ENCODE measurements around the gene DNAAF5.
A peak's percentile ranks its signal among the peaks of the same experiment; 100 is the strongest.
"Not testable (repeated sequence)": the region's sequence is repeated elsewhere in the genome, so short reads cannot be mapped to it uniquely, and the experiment has no call there.

The DNAAF5 gene

GRCh38 chr7:779480-779879, 53.0 kb downstream of the DNAAF5 start:
- FAIRE-seq (no peak), DNase-seq (ENCODE audit: insufficient read length, low spot score) (no peak)

GRCh38 chr7:780081-780480, 53.6 kb downstream of the DNAAF5 start:
- FAIRE-seq = no peak
- no peak for DNase-seq (ENCODE audit: insufficient read length, low spot score)

GRCh38 chr7:780516-780915, 54.0 kb downstream of the DNAAF5 start:
- DNase-seq (ENCODE audit: insufficient read length, low spot score) (no peak), FAIRE-seq (no peak)

GRCh38 chr7:781186-781849, 54.8 kb downstream of the DNAAF5 start:
- FAIRE-seq = no peak
- DNase-seq (ENCODE audit: insufficient read length, low spot score) = no peak

- FAIRE-seq (no peak), DNase-seq (ENCODE audit: insufficient read length, low spot score) (no peak)
These were observed 55.5 kb downstream of the DNAAF5 start for GRCh38 chr7:781936-782529.

- DNase-seq (ENCODE audit: insufficient read length, low spot score) = no peak
These were observed 56.4 kb downstream of the DNAAF5 start for GRCh38 chr7:782718-783449.

GRCh38 chr7:783556-784490, 57.3 kb downstream of the DNAAF5 start:
- FAIRE-seq = no peak
- DNase-seq (ENCODE audit: insufficient read length, low spot score) = no peak

More at GRCh38 chr7:782718-783449, 56.4 kb downstream of the DNAAF5 start:
- FAIRE-seq = peak; percentile 31

GRCh38 chr7:784971-785370, 58.5 kb downstream of the DNAAF5 start:
- FAIRE-seq = peak; percentile 80
- DNase-seq (ENCODE audit: insufficient read length, low spot score) = no peak

- DNase-seq (ENCODE audit: insufficient read length, low spot score) (no peak), FAIRE-seq (no peak)
These were observed 58.9 kb downstream of the DNAAF5 start for GRCh38 chr7:785416-785815.

GRCh38 chr7:786472-787255, 60.2 kb downstream of the DNAAF5 start:
- DNase-seq (ENCODE audit: insufficient read length, low spot score) = peak; percentile 95
- peak; percentile 80 for FAIRE-seq

GRCh38 chr7:787332-788240, 61.1 kb downstream of the DNAAF5 start:
- DNase-seq (ENCODE audit: insufficient read length, low spot score) = peak; percentile 57
- FAIRE-seq = no peak

- FAIRE-seq = no peak
- DNase-seq (ENCODE audit: insufficient read length, low spot score) = no peak
These were observed 65.0 kb downstream of the DNAAF5 start for GRCh38 chr7:791519-791918.

GRCh38 chr7:794207-794606, 67.7 kb downstream of the DNAAF5 start:
- FAIRE-seq = no peak
- DNase-seq (ENCODE audit: insufficient read length, low spot score) = no peak

GRCh38 chr7:794671-795329, 68.3 kb downstream of the DNAAF5 start:
- FAIRE-seq (no peak), DNase-seq (ENCODE audit: insufficient read length, low spot score) (no peak)

GRCh38 chr7:796434-797169, 70.1 kb downstream of the DNAAF5 start:
- not testable (repeated sequence) for DNase-seq (ENCODE audit: insufficient read length, low spot score); FAIRE-seq

- FAIRE-seq = no peak
These were observed 72.5 kb downstream of the DNAAF5 start for GRCh38 chr7:798921-799470.

GRCh38 chr7:800692-801091, 74.2 kb downstream of the DNAAF5 start:
- no peak for FAIRE-seq

More at GRCh38 chr7:798921-799470, 72.5 kb downstream of the DNAAF5 start:
- DNase-seq (ENCODE audit: insufficient read length, low spot score) = no peak

More at GRCh38 chr7:800692-801091, 74.2 kb downstream of the DNAAF5 start:
- DNase-seq (ENCODE audit: insufficient read length, low spot score) = no peak
